ENCODE measurements around the gene AOPEP.

The AOPEP gene

DNA sequence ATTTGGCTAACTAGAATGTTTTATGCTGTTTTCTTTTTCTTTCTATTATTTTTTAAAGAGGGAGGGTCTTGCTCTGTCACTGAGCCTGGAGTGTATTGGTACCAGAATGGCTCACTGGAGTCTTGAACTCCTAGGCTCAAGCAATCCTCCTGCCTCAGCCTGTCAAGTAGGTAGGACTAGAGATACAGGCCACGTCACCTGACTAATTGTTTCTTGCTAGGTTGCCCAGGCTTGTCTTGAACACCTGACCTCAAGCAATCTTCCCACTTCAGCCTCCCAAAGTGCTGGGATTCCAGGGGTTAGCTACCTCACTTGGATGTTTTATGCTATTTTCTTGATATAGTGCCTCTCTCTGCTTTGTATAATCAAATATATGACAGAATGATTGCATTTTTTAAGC lies 166.2 kb downstream of the AOPEP start:
- H3K4me1 ChIP-seq, result peaks cover 0 to 13% (median 0%) of the 10 kb centered on the region in 4 donors
- DNase-seq, result no peak
- H3K36me3 ChIP-seq, result no peaks in the 10 kb centered on the region
- H3K27ac ChIP-seq, result no peak overlapping the region
- intact Hi-C loops (cut with DNase I; ENCODE audit: low total_unique reads), result no loop called here
- H3K9me3 ChIP-seq, result peaks cover 0 to 8% (median 0%) of the 10 kb centered on the region in 3 donors
- no peaks in the 10 kb centered on the region for H3K27me3 ChIP-seq
- no peak overlapping the region for H3K4me3 ChIP-seq
- TF ChIP-seq, protein P1, sequence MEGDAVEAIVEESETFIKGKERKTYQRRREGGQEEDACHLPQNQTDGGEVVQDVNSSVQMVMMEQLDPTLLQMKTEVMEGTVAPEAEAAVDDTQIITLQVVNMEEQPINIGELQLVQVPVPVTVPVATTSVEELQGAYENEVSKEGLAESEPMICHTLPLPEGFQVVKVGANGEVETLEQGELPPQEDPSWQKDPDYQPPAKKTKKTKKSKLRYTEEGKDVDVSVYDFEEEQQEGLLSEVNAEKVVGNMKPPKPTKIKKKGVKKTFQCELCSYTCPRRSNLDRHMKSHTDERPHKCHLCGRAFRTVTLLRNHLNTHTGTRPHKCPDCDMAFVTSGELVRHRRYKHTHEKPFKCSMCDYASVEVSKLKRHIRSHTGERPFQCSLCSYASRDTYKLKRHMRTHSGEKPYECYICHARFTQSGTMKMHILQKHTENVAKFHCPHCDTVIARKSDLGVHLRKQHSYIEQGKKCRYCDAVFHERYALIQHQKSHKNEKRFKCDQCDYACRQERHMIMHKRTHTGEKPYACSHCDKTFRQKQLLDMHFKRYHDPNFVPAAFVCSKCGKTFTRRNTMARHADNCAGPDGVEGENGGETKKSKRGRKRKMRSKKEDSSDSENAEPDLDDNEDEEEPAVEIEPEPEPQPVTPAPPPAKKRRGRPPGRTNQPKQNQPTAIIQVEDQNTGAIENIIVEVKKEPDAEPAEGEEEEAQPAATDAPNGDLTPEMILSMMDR (IDR thresholded peaks at IDR 0.05), result no peak

DNA sequence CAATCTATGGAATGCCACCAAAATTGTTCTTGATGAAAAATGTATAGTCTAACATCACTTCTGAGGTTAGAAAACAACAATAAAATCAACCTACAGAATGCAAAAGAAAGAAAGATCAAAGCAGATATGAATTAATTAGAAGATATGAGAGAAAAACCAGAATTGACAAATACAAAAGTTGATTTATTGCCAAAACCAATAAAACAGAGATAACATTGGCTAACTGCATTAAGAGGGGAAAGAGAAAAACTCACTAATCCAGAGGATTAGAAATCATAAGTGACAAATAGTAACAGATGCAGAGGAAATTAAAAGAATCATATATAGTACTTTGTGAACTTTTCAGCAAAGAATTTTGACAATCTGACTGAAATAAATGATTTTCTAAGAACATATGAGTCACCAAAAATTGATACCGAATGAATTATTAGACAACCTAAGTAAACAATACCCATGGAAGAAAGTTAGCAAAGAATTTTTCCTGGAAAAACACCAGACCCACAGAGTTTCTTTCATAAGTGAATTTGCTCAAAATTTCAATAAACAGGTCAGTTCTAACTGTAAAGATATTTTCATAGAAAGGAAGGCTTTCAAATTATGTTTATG lies 167.7 kb downstream of the AOPEP start:
- Histone ChIP-seq H3K27ac (no peak overlapping the region), H3K27me3 (no peaks in the 10 kb centered on the region), H3K9me3 (peaks cover 0 to 8% (median 0%) of the 10 kb centered on the region in 3 donors), H3K4me1 (peaks cover 0 to 18% (median 0%) of the 10 kb centered on the region in 4 donors), H3K36me3 (no peaks in the 10 kb centered on the region), H3K4me3 (no peak overlapping the region)
- TF ChIP-seq, protein P1 (IDR thresholded peaks at IDR 0.05), result no peak
- DNase-seq, result no peak
- intact Hi-C loops (cut with DNase I; ENCODE audit: low total_unique reads), result no loop called here

DNA sequence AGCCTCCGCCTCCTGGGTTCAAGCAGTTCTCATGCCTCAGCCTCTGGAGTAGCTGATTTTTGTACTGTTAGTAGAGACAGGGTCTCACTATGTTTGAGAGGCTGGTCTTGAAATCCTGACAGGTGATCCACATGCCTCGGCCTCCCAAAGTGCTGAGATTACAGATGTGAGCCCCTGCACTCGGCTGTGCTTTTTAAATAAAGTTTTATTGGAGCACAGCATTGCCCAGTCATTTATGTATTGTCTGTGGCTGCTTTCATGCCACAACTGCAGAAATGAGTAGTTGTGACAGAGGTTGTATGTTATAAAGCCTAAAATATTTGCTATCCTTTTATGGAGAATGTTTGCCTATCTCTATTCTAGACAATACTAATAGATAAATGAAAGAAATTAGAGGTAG lies 169.2 kb downstream of the AOPEP start:
- Histone ChIP-seq H3K36me3 (no peaks in the 10 kb centered on the region), H3K27me3 (no peaks in the 10 kb centered on the region), H3K4me1 (peaks cover 0 to 28% (median 8%) of the 10 kb centered on the region in 4 donors), H3K27ac (no peak overlapping the region), H3K9me3 (peaks cover 0 to 8% (median 0%) of the 10 kb centered on the region in 3 donors), H3K4me3 (no peak overlapping the region)
- intact Hi-C loops (cut with DNase I; ENCODE audit: low total_unique reads), result no loop called here
- DNase-seq, result no peak
- TF ChIP-seq, protein P1 (IDR thresholded peaks at IDR 0.05), result no peak

DNA sequence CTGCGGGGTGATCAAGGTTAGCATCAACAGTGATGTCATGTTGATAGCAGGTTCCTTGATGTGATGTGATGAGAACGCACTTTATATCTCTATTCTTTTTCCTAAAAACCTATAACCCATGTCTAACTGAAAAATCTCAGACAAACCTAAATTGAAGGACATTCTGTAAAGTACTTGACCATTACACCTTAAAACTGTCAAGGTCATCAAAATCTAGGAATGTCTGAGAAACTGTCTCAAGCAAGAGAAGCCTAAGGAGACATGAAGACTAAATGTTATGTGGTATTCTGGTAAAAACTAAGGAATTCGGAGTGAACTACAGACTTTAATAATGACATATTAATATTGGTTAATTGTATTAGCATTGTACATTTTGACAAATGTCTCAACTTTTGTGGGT lies 170.0 kb downstream of the AOPEP start:
- DNase-seq, result no peak

DNA sequence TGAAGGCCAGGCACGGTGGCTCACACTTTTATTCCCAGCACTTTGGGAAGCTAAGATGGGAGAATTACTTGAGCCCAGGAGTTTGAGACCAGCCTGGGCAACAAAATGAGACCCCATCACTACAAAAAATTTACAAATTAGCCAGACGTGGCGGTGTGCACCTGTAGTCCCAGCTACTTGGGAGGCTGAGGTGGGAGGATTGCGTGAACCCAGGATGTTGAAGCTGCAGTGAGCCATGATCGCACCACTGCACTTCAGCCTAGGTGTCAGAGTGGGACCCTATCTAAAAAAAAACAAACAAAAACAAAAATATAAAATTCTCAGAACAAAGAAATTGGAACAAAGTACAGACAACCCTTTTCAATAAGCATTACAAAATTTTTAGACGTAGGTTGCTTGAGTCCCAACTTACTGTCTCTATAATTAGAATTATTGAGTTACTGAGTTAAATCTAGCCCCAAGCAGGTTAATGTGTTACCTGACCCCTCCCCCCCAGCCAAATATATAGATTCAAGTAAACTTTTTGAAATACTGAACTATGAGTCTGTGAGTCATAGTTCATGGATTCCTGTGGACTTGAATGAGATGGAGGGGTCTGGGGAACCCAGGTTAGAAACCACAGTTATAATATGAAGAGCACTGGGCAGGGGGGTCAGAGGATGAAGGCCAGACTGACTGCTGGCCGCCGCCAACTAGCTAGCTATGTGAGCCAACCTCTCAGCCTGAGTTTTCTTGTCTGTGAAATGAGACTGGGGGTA lies 173.1 kb downstream of the AOPEP start:
- Histone ChIP-seq H3K4me3 (peak overlapping the region in 1 of 2 donors; percentile 32), H3K4me1 (peaks cover 0 to 59% (median 29%) of the 10 kb centered on the region in 4 donors), H3K27me3 (no peaks in the 10 kb centered on the region), H3K27ac (peak overlapping the region; percentile 78 to 88), H3K36me3 (no peaks in the 10 kb centered on the region), H3K9me3 (no peaks in the 10 kb centered on the region)
- intact Hi-C loops (cut with DNase I; ENCODE audit: low total_unique reads), result no loop called here
- DNase-seq, result no peak
- TF ChIP-seq, protein P1 (IDR thresholded peaks at IDR 0.05), result no peak

More for the DNA sequence above, 170.0 kb downstream of the AOPEP start:
- TF ChIP-seq, protein P1 (IDR thresholded peaks at IDR 0.05), result no peak
- Histone ChIP-seq H3K27me3 (no peaks in the 10 kb centered on the region), H3K36me3 (no peaks in the 10 kb centered on the region), H3K4me1 (peaks cover 0 to 36% (median 14%) of the 10 kb centered on the region in 4 donors), H3K9me3 (no peaks in the 10 kb centered on the region), H3K4me3 (no peak overlapping the region), H3K27ac (no peak overlapping the region)
- intact Hi-C loops (cut with DNase I; ENCODE audit: low total_unique reads), result no loop called here

Data from tibial artery (tissue), 4 donors.